Measurements from ENCODE around the gene ESYT3.

- TF ChIP-seq CTCF (IDR thresholded peaks at IDR 0.05) = no peak
- no peak for TF ChIP-seq POLR2AphosphoS5 (IDR thresholded peaks at IDR 0.05)
- no peak for TF ChIP-seq POLR2A (IDR thresholded peaks at IDR 0.05)
- TF ChIP-seq EP300 (IDR thresholded peaks at IDR 0.05) = no peak
Measured at GRCh38 chr3:138450181-138450580, 15.8 kb downstream of the ESYT3 start.

Data from upper lobe of left lung (tissue), 4 donors.